CD4-positive, alpha-beta T cell treated with Interleukin-1 beta for 1 hour (primary cell): ENCODE data around the gene DOCK4.
A peak's percentile ranks its signal among the peaks of the same experiment; 100 is the strongest.

Experiments
- DNase-seq, 2 donors: peaks; one replicate each; pipeline ENCODE4 v3.0.0-alpha.2; 2020 to 2022

Gene DOCK4

DNA sequence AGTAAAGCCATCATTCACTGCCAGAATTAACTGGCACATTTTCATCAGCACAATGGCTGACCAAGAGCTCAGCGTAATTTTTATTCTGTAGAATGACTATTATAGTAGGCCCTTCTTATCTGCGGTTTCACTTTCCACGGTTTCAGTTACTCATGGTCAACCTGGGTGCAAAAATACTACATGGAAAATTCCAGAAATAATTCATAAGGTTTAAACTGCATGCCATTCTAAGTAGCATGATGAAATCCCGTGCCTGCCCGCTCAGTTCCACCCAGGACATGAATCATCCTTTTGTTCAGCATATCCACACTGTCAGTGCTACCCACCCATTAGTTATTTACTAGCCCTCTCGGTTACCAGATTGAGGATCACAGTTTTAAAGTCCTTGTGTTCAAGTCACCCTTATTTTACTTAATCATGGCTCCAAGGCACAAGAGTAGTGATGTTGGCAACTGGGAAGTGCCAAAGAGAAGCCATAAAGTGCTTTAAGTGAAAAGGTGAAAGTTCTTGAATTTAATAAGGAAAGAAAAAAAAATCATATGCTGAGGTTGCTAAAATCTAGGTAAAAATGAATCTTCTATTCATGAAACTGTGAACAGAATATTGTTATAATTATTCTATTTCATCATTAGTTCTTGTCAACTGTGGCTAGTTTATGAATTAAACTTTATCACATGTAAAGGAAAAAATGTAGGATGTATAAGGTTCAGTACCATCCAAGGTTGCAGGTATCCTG lies 204.9 kb downstream of the DOCK4 start:
- no peak for DNase-seq

DNA sequence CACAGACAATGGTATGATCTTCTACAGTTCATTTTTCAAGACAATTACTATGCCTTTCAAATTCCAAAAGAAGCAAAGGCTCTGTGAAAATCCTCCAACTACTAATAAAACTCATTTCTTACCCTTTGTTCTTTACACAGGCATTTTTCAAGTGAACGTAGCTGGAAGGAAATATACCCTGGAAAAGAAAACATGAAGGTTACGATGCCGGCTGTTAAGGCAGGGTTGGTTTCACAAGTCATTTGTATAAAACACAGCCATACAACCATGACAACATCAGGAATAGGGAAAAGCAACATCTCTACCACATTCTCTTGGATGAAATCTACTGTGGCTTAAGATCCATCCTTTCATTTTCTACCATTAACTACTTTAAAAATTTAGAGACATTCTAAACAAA lies 207.9 kb downstream of the DOCK4 start:
- no peak for DNase-seq

DNA sequence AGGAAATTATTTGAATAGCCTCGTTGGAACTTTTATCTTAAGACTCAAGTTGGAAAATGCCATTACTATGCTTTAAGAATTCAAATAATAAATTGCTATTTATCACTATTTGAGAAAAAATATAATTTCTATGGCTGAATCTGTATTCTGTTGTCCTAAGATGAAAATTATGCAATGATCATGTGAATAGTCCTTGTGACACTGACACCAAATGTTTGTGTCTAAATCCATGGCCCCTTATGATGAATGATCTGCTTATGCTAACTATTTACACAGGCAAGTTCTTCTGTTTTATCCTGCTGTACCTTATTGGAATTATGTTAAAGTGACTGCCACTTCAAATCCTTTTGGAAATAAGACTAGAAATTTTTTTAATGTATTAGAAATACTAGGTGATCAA lies 208.7 kb downstream of the DOCK4 start:
- DNase-seq: no peak

DNA sequence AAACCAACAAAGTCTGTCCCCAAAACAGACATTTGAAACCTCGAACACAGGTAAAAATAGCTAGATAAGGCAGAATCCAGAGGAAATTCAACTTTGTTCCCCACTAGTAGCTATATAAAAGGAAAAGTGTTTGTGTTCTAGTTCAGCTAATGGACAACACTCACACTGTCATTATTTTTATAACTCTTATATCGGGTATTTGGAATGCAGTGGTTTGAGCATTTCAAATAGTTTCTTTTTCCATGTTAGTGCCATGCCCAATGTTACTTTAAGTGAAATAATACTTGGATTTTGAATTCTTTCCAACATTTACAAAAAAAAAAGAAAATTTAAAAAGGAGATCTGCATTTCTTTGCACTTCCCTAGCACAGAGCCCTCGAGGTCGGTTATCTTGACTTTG lies 213.6 kb downstream of the DOCK4 start:
- DNase-seq: no peak

DNA sequence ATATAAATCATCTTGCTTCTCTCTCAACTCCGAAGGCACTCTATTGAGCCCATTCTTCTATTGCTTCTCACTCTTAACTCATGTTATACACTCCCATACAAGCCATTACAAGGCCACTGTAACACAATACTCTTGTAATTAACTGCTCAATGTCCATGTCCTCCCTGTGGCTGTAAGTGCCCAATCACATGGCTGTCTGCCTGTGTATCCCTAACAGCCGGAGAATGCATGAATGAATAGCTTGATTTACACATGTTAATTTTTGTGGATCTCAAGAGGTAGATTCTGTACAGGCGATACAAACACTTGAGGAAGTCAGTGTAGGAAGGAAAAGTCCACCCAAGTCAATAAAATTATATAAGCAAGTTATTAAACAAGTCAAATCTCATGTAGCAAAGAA lies 215.6 kb downstream of the DOCK4 start:
- DNase-seq: no peak

DNA sequence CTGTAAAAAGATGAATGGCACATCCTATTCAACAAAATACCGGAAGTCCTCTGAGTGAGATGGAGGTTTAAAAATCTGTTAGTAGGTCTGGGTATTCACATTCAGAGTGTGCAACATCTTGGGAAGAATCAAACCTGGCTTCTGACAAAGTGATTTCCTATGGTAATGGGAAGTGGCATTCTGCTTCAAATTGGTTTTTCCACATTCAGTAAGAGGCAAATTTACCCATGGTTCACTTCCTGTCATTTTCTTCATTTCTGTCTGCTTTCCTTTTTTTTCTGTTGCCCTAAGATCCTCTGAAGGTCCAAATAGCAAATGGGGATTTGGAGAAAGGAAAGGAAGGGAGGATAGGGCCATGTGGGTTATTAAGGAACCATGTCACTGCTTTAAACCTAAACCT lies 218.3 kb downstream of the DOCK4 start:
- DNase-seq: no peak

DNA sequence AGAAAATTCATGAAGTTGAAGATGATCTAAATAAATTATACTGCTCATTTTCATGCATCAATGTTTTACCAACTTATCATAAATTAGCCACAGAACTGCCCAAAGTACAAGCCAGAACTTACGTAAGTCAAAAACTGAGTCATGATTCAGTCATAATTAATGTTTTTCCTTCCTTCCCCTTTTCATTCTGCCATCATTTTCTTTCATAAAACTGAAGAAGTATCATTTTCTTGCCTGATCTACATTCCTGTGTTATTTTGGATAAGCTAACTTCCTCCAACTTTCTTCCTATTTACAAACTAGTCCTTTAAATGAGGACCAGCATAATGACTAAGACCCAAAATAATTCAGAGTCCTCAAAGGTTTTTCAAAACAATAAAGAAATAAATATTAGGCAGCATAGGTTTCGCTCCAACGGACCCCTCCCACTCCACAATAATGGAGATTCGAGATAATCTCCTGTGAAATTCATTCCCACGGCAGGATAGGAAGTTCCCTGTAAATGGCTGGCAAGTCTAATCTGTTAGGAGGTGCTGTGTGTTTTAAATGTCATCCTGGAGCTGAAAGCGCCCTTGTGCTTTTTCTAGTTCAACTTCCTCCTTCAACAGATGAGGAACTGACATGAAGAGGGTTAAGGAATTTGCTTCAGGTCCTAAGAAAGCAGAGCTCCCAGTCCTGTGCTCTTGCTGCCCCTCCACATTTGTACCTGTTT lies 218.9 kb downstream of the DOCK4 start:
- peak in 1 of 2 donors; percentile 9 for DNase-seq

DNA sequence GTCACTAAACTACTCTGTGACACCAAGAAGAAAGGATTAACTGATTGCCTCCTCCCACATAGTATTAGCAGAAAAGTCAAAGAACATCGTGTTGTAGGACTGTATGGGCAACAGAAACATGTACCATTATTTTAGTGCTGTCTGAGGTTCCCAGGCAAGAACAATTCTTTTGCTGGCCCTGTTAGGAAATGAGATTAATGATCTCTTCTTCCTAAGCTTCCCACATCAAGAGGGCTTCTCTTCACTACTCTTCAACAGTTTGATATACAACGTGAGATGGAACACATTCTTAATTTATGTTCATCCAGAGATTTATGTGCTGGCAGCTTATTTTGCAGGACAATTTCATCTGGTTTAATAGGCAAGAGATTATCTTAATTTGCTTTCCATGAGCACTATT lies 219.6 kb downstream of the DOCK4 start:
- no peak for DNase-seq

DNA sequence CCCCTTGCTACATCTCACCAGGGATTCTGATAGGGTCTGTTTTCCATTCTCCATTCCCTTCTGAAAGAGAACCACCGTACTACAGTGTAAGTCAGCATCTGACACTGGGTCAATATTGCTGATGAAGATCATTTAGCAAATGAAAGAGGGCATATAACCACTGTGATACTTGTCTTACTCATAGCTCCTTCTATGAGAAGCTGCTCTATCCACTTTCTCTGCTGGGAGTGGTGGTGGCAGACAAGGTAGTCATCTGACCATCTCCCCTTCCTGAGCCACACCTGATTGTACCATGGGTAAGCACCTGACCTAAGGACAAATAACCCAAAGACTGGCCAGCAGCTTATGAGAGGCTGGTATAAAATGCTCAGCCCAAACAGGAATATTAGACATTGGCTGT lies 220.4 kb downstream of the DOCK4 start:
- DNase-seq: no peak

DNA sequence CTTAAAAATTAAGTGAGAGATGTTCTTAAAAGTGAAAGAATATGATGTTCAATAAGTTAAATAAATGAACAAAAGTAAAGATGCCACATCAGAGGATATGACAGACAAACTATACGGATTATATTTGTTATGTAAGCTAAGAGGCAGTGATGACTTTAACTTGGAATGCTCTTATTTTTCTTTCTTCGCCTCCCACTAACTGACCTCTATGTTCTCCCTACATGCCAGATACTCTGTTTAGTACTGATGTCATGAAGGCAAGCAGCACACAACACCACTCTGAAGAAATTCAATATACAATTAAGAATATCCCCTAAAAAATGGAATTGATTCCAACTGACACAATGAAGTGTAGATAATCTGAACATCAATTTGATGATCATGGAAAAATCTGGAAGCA lies 223.4 kb downstream of the DOCK4 start:
- DNase-seq: no peak

DNA sequence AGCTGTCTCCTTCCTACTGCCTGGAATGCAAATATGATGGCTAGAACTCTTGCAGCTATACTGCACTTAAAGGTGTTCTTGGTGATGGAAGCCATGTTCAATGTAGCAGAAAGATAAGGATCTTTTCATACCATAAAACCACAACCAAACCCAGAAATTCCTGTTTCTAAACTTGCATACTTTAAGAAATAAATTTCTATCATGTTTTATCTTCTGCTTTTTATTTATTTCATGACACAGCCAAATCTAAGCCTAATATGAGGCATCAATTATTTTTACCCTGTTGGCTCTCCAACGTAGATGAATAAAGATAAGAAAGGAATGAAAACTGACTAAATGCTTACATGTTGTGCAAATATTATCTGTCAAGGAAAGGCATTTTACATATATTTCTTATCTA lies 224.1 kb downstream of the DOCK4 start:
- DNase-seq: no peak

DNA sequence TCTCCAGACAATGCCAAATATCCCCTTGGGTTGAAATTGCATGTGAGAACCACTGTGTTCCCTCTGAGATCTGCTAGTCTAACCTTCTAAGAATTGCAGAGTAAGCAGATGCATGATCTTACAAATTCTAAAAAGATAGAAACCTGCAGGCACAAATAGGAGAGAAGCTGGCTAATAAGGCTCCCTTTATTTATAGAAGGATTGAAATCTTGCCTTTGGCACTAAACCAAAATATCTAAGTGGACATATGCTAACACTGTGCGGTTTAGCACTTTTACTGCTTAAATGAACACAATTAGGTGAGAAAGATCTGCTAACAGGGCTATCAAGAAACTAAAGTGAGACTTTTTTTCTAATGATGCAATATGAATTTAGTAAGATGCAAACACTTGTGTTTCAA lies 225.5 kb downstream of the DOCK4 start:
- DNase-seq: no peak

DNA sequence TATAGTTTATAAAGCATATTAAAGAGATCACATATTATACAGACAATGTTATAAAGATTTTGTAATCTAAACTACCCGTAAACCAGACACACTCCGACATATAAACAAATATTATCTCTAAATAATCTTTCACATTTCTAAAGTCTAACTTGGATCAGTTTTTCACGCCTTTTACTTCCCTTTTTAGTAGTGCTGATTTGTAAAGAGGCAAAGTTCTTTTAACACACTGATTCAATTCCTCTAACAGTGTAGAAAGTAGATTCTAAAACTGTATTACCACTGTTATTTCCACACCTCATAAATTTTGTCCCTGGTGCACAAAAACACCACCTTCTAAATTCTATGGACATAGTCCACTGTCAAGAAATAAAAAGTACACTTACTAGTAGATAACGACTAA lies 230.9 kb downstream of the DOCK4 start:
- DNase-seq: no peak

DNA sequence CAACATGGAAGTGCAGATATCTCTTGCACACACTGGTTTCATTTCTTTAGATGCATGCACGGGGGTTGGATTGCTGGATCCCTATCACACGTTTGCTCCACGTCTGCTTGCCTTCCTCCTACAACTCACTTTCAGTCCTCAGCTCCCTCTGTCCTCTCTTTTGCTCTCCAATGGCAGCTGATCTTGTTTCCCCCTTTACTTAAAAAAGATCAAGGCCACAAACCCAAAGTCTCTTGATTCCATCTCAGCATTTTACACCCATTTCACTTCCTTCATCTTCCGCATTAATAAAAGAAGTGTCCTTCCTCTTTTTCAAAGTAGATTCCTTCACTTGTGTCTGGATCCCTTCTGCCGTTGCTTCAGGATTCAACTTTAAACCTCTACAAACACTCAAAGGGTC lies 245.2 kb downstream of the DOCK4 start:
- DNase-seq: no peak

DNA sequence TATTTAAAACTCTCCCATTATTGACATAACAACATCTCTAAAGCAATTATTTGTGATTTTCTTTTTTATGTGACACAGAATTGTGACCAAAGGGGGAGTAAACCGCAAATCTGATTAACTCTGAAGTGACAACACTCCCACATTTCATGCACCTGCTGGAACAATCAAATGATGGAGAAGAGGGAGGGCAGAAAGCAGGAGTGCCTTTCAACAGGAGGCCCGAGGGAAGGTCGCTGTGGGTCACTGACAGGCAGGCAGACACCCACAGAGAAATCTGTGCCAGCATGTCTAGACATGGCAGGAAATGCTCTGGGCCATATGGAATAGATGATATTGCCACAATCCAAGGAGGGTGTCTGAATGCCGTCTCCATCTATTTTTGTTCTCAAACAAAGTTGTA lies 247.3 kb downstream of the DOCK4 start:
- no peak for DNase-seq

DNA sequence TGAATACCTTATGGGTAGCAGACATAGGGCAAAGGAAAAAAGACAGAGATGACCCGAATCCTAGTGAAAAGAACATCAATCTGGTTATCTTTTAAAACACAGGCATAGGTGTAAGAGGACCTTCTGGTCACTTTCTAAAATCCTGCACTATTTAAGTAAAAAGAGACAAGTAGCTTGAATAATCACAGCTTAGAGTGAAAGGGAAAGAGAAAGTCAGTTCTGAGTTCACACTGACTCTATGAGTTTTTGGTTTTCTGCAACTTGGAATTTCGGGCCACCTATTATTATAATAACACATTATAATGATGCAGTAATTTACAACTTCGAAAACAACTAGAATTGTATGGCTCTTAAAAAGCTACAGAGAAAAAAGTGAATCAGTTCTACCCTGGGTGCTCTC lies 247.8 kb downstream of the DOCK4 start:
- no peak for DNase-seq

DNA sequence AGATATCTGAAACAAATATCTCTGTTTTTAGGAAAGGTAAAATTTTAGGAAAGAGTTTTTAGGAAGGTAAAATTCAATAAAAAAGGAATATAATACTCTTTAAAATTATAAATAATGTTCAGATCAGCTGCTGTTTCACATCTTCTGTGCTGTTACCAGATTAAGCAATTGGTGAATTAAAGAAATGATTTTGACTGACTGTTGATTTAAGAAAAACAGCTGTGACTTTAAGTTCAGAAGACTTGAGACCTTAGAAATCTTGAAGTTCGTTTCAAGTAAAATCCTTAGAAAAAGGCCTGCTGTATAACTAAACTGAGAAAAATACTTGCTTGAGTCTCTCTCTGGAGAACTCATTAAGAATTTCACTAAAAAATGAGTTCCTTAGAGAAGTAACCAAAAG lies 250.6 kb downstream of the DOCK4 start:
- DNase-seq: no peak

DNA sequence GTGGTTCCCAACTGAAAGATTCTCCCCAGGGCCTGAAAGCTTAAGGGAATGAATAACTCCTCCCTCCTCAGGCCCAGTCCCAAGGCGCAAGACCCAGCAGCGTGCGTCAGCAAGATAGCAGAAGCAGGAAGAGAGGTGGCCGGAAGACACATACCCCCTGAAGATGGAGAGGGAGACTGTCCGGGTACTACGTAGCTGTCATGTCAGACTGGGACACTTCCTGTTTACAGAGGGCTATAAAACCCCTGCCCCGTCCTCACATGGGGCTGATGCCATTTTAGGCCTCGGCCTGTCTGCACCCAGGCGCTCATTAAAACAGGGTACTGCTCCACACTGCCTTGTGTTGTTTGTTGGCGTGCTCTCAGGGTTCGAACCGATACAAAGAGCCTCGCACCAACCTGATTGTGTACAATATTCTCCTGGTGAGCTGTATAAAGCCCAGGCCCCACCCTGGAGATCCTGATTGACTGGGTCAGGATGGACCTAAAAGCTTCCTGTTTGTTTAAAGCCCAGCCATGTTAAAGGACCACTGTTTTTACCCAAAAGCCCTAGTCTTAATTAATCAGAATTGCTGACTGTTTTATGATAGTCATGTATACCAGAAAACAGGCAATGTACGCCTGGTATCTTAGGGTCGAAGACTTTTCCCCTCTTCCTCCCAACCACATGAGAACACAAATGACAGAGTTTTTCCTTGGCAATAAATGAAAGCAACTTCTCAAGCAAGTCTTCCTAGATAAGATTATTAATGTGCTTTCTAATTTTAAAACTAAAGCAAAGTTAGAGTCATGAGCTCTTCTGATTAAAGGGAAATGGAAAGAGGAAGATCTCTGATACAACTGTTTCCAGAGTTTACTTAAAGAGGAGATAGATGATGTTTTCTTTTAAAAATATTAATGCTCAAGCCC lies 251.5 kb downstream of the DOCK4 start:
- no peak for DNase-seq

DNA sequence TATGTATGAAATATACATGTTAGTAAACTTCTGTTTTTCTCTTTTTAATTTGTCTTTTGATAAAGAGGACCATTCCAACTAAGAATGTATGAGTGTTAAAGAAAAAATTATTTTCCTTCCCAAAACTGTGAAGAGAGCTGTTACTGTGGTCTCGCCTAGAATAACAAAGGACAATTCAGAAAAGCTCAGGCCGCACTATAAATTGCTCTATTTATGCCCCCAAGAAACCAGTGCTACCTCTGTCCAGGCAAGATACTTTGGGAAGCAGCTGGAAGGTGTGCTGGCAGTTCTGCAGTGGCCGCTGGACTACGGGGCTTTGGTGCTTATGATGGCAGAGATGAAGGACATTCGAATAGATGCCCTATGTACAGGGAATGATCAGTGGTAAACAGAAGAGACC lies 252.1 kb downstream of the DOCK4 start:
- no peak for DNase-seq

DNA sequence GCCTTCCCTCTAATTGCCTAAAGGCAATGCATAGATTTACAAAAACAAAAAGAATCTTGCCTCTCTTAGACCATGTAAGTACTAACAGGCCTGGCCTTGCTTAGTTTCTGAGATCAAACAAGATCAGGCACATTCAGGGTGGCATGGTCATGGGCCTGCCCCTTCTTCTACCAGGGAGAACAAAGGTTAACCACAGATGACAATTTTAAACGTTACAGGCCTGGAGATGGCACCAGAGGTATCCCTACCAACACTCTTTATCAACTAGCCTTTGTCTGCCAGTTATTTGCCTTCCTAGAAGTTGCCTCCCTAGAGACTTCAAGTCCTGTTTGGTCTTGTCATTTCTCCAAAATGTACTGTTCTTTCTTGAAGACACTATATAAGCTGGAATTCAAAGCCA lies 252.6 kb downstream of the DOCK4 start:
- DNase-seq: no peak

DNA sequence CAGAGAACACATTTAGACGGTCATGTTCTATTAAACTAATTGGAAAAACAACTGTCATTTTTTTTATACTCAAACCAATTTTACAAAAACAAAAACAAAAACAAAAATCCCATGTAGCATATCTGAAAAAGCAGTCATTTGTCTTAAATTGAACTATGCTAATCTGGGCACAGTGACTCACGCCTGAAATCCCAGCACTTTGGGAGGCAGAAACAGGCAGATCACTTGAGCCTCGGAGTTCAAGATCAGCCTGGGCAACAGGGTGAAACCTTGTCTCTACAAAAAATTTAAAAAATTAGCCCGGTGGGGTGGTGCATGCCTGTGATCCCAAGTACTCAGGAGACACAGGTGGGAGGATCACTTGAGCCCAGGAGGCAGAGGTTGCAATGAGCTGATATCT lies 253.4 kb downstream of the DOCK4 start:
- DNase-seq: no peak

DNA sequence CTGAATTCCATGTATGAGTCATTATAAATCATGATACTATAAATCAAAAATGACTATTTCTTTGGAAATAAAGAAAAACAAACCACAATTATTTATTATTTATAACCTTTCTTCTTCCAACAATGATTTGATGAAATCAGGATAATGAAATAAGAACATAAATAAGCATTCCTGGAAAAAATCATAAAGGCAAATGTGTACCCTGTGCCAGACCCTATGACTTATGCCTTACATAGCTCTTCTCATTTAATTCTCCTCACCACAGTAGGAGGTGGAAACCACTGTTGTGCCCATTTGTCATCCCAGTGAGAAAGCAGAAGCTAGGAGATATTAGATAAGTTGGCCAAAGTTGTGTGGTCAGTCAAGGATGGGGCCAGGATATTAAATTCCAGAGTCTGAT lies 255.1 kb downstream of the DOCK4 start:
- DNase-seq: no peak

DNA sequence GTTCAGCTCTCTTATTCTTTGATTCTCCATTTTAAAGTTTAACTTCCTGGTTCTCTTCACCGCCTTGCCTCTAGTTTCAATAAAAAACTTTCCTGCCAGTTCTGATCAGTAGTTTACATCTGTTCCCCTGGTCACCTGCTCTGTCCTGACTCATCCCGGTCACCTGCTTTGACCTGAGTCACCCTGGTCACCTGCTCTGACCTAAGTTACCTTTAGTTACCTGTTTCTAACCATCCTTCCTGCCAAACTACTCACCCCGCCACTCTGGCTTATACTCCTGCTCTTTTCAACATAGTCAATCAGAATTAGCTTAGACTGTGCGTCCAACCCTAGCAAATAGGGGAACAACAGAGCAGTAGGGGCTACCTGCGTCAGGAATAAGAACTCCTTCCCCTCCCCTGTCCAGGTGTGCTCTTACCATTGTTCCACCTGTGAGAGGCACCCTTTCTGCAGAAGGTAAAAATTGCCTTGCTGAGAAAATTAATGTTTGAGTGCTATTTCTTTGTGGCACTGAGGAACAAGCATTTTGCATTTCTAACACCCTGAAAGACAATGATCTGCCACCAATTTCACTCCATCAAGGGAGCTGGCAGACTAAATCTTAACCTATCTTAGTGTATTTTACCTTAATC lies 263.6 kb downstream of the DOCK4 start:
- no peak for DNase-seq
